T47D (cell line): Measurements from ENCODE around the gene SKIDA1.

Experiments used
- DNase-seq, 2 experiments: peaks; one replicate each; pipeline versions ENCODE4 v3.0.0 to v3.0.0-alpha.2; 2011 to 2012; ENCODE audit warnings: low read depth in 1 of 2, low spot score in 1 of 2
- JUND ChIP-seq: IDR thresholded peaks from 2 replicates; pipeline ENCODE4 v1.6.1; 2012; ENCODE audit warnings: low read depth
- in situ Hi-C: cut with HindIII; loops from 2 replicates; pipeline ENCODE4 v1.10.0; 2016; ENCODE audit warnings: low sequenced_read_pairs, low pct_unique_long_range_greater_than_20kb

Gene SKIDA1

DNA sequence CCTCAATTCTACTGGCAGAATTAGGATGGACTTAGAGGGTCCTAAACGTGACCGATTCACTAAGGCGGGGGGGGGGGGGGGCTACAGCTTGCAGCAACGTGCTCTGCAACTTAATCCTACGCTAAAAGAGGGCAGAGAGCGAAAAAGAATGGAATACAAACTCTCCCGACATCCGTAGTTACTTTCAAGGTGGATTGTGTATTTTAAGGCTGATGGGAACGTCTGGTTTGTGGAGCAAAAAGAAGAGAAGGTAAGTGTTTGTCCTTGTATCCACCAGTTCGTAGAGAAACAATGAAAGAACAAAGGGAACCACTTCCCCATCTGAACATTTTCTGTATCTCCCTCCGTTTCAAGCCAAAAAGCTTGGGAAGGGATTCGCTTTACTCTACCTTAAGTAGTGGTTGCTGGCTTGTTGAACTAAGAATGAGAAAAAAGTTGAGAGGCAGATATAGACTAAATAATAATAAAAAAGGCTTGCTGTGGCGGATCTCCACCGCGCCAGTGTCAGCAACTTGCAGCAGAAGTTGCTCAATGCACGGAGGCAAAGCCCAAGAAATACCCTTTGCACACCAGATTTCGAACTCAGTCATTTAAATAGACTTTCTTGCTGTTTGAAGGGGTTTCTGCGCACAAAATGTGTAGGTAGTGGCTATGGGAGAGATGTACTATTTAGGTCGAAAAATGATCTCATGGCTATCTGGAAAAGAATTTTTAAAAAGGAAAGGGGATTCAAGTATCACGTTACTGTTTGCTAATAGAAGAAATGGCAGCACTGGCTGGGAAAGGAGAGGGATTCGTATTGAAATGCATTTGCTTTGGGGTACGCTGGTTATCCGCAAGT, 736 bp downstream of the SKIDA1 start:
- no peak for TF ChIP-seq JUND
- peak in 1 of 2 experiments; percentile 1 for DNase-seq
- in situ Hi-C loops: no loop called here

DNA sequence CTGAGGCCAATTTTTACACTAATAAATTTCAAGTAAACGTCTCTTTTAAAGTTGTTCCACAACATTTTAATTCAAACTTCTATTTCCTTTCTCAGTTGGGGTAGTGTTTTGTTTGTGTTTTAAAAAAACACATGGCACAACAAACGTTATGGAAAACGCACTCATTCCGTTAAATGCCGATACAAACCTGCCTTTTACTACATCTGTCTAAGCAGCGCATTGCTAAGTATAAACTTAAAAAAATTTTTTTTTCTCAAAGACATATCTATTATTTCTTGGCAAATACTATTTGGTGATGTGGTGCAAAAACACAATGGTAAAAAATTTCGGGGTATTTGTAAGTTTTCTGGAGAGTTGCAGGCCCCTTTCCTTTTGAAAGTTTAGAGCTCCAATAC, 1.4 kb downstream of the SKIDA1 start:
- DNase-seq: no peak
- in situ Hi-C loops: no loop called here
- TF ChIP-seq JUND: no peak

GRCh38 chr10:21523557-21524008, 1.9 kb downstream of the SKIDA1 start:
- no peak for TF ChIP-seq JUND
- in situ Hi-C loops: no loop called here
- no peak for DNase-seq

DNA sequence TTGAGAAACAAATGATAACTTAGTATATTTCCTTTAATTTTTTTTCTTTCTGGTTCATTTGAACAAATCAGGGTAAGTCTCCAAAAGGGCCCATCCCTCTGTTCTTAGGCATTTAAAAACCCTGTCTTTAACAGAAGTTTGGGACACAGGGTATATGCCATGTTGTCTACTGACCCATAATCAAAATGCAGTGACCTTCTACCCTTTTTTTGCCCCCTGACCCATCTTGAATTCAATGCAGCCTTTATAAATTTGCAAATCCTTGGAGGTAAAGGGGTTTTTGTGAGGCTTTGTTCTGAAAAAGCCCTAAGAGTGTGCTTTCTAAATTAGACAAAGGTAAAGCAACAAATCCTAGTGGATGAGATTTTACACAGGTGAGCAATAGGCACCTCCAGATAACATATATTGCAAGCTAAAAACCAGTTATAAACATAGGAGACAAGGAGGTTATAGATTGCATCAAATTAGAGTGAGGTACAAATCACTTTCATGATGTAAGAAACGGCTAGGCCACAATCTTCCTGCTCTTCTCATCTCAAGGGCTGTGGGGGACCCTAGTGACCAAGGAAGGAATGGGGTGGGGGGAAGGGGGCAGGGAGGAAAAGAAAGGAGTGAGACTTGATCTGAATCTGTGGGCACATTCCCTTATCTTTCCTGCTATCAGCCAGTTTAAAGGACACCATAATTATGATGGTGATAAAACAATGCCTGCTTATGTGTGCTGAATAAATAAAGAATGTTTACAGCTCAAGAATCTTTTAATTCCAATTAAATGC, 2.7 kb downstream of the SKIDA1 start:
- in situ Hi-C loops: no loop called here
- DNase-seq: no peak
- no peak for TF ChIP-seq JUND

DNA sequence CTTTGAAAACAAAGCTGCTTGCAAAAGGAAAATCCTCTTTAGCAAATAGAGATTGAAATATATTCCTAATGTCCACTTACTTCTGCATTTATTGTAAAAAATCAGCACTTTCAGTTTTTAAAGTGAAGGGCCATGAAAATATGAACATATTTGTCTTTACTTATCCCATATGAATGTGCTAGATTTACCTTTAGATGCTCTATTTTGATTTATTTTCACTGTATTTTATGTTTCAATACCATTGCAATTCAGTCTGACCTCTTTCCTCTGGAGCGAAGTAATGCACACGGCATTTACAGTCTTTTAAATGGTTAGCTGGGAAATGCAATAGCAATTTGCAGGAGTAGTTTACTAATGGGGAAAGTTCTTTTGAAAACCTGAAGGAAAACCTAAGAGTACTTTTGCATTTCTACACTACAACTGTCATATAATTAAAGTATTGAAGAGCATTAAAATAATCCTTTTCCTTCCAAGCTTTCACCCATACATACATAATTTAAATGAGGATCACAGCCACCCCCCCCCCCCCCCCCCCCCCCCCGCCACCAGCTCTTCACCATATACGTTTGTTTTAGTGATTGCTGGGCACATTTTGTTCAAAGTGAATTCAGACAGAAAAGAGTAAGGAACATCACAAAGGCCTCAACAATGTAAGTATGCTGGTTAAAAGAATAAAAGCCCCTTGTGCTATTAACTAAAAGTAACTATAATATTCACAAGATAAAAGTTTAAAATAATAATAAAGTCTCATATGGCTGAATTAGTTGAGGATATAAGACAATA, 3.5 kb downstream of the SKIDA1 start:
- DNase-seq: no peak
- in situ Hi-C loops: no loop called here

DNA sequence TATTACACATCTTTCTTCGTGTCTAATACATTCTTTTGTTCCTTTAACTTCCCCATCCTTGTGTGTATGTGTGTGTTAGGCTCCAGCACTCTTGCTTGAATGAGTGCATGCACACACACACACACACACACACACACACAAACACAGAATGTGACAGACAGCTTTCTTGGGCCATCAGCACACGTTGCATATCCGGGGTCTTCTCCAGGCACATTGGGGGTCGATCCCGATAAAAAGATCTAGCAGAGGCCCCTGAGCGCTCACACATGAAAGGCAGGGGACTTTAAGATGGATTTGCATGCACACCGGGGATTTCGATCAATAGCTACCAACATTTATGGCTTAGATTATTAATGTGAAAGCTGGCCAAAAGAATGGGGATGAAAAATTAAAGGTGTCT, 4.5 kb downstream of the SKIDA1 start:
- DNase-seq: no peak
- in situ Hi-C loops: no loop called here
- no peak for TF ChIP-seq JUND

More for the DNA sequence above, 3.5 kb downstream of the SKIDA1 start:
- TF ChIP-seq JUND: no peak

DNA sequence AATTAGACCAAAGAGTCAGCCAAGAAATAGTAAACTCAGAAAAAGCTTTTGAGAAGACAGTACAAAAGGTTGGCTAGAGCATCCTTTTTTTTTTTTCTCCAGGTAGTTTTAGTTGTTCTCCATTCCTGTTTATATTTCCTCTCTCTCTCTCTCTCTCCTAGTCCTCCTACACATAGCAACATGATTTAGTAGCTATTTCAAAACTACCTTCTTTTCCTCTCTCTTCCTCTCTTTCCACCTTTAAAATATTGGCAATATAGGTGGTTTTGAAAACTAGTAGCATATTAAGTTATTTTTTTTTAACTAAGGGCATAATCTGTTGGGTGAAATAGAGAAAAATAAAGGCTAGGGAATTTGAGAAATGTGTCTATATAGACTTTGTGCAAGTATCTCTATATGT, 5.0 kb downstream of the SKIDA1 start:
- TF ChIP-seq JUND: no peak
- in situ Hi-C loops: no loop called here
- DNase-seq: no peak

GRCh38 chr10:21519941-21520436, 5.5 kb downstream of the SKIDA1 start:
- TF ChIP-seq JUND: no peak
- in situ Hi-C loops: no loop called here
- peak in 1 of 2 experiments; percentile 13 for DNase-seq

DNA sequence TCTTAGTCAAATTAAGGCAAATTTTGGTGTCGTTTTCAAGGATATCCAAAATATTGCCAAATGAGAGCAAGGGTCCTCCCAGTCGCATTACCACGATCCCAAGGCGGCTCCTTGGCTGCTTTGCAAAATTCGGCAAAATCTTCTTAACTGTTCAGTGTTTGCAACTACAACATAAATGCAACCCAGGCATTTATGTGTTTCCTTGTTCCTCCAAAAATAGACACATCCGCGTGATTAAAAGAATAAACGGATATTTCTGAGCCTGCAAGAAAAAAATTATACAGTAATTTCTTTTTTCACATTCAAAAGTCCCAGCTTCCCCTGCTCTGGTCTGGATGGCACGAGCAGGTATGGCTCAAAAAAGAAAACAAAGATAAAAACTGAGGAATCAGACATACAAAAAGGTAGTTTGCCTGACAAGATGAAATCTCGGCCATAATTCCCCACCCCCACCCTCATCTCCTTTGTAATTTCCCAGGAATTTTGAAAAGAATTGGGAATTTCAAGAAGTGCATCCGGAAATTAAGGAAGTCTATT, 6.0 kb downstream of the SKIDA1 start:
- no peak for TF ChIP-seq JUND
- in situ Hi-C loops: no loop called here
- no peak for DNase-seq

DNA sequence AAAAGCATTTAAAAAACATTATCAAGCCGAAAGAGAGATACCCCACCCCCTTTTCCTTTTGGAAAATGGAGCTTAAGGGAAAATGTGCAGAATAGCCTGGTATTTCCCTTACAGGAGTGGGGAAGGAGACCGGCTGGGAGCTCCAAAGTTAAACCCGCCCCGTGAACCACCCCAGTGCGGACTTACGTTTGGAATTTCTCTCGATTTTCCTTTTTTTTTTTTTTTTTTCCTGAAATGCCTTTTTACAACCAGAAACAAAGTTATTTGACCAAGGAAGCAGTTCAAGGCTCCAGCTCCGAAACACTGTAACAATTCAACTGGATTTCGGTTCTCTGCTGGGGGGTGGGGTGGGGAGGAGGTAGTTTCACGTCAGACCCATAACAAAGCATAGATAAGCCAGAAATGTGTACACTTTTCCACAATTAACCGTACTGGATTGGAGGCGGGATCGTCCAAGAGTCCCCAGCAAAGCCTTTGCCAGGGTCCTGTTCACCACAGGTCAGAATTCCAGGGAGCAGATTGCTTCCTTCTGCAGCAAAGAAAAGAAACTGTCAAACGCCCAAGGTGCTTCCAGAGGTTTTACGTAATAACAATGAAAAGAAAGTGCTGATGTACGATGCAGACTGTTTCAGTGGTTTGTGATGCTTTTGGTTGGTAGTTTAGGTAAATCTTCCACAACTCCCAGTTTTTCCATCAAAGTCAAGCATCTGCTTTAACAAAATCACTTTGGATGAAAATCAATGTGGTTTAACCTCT, 6.7 kb downstream of the SKIDA1 start:
- in situ Hi-C loops: no loop called here
- no peak for DNase-seq
- TF ChIP-seq JUND: no peak

DNA sequence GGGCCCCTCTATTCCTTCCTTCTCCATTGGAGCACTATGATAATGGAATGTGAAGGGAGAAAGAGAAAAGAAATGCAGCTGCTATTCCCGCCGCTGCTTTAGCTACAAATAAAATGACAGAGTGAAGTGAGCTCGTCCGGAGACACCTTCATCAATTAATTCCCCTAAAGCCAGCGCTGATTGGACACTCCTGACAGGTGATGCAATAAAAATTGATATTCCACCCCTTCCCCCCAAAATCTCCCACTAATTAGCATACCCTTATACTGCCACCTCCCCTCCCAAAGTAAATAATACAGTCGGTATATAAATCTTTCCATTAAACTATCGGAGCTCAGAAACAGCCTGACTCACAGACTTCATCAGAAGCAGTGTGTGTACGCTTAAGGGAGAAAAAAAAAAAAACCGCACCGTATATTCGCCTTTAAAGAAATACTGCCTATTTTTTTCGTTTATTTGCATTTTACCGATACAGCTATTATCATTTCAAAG, 7.3 kb downstream of the SKIDA1 start:
- no peak for DNase-seq
- in situ Hi-C loops: no loop called here
- no peak for TF ChIP-seq JUND
